Measurements from ENCODE around the gene CBLC.

CBLC gene

GRCh38 chr19:44746946-44747738, 30.5 kb upstream of the CBLC start:
- DNase-seq = peak; percentile 97

DNA sequence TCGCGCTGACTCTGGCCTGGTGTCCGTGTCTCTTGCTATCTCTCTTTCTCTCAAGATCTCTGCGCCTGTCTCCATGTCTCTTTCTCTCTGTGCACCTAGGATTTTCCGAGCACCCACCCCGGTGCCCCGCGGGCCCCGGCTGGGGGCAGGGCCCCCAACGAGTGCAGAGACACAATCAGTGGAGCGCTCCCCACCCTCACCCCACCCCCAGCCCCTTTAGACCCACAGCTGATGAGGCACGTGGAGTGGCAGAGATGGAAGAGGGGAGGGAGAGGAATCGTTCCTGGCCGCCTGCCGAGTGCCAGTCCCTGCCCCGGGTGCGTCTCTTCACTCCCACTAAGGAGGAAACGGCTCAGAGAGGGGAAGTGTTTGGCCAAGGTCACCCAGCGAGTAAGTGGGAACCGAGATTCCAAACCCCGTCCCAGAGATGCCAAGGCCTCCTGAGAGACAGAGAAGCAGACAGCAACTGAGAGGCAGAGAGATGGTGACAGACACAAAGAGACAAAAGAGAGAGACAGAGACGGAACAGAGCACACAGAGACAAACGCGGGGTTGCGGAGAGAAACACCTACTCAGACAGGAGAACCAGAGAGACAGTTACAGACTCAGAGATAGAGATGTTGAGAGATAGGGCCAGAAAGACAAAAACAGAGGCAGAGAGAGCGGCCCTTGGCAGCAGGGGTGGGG, 29.8 kb upstream of the CBLC start:
- peak; percentile 76 for DNase-seq

DNA sequence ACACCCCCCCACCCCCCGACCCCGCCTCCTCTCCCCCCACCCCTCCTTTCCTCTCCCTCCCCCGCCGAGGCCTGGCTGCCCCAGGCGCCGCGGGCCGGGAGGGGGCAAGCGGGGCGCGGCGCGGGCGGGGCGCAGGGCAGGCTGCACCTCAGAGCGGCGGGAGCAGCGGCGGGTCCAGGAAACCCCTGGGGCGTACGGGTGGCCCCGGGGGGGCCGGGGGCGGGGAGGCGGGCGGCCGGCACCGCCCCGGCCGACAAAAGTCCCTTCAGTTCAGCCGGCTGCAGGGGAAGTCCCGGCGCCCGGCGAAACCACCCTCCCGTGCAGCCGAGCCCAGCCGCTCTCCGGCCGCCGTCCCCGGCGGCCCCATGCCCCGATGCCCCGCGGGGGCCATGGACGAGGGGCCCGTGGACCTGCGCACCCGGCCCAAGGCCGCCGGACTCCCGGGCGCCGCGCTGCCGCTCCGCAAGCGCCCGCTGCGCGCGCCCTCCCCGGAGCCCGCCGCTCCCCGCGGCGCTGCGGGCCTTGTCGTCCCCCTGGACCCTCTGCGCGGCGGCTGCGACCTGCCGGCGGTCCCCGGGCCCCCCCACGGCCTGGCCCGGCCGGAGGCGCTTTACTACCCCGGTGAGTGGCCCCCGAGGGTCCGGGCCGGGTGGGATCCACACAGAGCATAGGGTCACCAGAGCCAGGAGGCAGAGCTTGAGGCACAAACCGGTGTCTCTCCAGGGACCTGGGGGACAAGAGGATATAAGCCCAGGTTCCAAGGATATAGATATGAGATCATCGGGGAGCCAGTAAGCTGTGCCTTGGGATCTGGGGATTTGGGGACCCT, 29.1 kb upstream of the CBLC start, which contains the start of gene BCL3:
Gene BCL3, plus strand, starts transcription at position 283 of the 829 bp plus-strand sequence. Its CDS starts 83 bp downstream, at position 366.
- peak; percentile 90 for DNase-seq

DNA sequence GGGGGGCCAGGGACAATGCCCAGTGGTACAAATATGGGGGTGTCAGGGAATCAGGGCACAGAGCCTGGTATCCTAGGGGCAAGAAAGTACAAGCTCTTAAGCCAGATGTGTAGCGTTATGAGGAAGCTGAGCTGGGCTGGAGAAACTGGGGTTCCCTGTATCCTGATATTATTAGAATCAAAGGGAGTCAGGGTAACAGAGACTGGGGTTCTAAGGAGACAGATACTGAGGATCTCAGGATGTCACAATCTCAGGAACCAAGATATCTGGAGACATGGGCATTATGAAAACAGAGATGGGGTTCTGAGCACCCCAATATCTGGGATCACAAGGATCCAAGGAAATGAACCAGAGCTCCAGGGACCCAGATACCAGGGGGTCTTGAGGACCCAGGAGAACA, 28.4 kb upstream of the CBLC start:
- no peak for DNase-seq

DNA sequence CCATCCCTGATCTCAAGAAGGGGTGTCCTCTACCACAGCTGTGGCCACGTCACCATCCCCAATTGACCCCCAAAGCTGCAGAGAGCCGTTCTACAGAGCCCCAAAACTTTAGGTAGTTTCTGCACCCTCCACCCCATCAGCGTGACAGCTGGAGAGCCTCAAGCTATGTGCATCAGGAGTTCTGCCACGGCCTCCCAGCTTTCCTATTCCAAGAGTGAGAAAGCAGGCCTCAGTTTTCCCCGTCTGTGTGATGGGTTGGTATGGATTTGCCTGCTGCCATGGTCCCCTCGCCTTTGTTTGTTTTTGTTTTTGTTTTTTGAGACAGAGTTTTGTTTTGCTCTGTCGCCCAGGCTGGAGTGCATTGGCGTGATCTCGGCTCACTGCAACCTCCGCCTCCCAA, 27.7 kb upstream of the CBLC start:
- DNase-seq = no peak

GRCh38 chr19:44752123-44752815, 25.4 kb upstream of the CBLC start:
- DNase-seq = no peak

GRCh38 chr19:44752816-44753625, 24.7 kb upstream of the CBLC start:
- DNase-seq = peak; percentile 98

DNA sequence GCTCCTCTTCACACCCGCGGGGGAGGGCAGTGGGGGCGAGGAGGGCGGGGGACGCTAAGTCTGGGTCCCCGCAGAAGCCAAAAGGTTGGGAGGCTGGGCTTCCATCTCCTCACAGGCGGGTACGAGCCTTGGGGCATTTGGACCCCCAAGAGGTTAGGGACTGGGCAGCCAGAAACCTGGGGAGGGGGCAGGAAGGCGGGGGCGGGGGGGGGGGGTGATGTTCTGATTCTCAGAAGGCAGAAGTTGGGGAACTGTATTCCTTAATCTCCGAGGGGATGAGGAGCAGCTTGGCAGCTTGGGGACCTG, 24.1 kb upstream of the CBLC start:
- DNase-seq = no peak

DNA sequence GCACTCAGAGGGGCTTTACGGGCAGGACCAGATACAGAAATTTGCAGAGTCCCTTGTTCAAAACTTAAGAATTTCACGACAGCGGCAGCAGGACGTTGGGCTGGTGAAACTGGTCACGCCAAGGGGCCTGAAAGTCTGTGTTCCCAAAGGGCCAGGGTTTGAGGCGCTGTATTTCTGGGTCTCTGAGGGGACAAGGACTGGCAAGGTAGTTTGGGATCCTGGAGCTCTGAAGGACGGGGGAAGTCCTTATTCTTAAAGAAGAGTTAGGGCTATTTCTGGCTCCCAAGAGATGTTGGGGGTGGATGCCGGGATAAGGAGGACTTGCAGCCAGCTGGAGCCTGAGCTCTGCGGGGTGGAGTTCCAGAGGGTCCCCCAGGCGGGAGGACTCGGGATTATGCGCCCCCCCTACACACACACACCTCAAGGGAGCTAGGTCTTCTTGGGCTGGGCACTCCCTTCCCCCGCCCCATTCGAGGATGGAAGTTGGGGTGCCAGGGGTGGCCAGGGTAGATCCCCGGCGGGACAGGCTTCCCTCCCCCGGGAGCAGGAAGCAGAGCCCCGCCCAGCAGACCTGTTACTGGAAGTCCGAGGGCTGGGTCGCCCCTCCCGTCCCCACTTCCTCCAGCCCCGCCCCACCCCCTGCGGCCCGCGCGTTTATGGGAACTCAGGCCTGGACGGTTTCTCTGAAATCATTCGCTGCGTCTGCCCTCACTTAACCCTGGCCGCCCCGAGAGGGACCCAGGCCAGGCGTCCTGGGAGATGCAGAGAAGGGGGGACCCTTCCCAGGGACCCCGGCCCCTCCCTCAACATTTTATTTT, 23.5 kb upstream of the CBLC start:
- peak; percentile 89 for DNase-seq

DNA sequence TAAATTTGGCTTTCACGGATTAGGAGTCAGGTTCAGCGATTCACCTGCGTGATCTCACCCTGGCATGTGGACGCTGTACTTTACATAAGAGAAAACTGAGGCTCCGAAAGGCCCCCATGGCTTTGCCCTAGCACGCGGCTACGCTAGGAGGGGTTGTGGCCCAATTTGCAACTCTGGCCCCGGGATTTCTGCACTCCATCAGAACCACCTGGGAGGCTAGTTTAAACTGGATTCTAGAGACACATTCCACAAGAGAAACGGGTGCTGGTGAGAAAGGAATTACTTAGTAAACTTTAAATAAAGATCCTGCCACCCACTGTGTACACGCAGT, 23.0 kb upstream of the CBLC start:
- DNase-seq = no peak

GRCh38 chr19:44755219-44755618, 22.5 kb upstream of the CBLC start:
- DNase-seq = no peak

DNA sequence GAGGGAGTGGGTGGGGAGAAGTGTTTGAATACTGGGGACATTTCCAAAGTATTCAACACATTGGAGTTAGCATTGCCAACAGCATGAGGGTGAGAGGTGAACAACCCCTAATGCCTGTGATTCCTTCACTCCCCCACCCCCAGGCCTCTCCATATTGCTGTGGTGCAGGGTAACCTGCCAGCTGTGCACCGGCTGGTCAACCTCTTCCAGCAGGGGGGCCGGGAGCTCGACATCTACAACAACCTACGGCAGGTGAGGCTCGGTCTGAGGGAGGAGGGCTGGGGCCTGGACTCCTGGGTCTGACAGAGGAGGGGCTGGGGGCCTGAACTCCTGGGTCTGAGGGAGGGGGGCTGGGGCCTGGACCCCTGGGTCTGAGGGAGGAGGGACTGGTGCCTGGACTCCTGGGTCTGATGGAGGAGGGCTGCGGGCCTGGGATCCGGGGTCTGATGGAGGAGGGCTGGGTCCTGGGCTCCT, 21.6 kb upstream of the CBLC start:
- DNase-seq = no peak

DNA sequence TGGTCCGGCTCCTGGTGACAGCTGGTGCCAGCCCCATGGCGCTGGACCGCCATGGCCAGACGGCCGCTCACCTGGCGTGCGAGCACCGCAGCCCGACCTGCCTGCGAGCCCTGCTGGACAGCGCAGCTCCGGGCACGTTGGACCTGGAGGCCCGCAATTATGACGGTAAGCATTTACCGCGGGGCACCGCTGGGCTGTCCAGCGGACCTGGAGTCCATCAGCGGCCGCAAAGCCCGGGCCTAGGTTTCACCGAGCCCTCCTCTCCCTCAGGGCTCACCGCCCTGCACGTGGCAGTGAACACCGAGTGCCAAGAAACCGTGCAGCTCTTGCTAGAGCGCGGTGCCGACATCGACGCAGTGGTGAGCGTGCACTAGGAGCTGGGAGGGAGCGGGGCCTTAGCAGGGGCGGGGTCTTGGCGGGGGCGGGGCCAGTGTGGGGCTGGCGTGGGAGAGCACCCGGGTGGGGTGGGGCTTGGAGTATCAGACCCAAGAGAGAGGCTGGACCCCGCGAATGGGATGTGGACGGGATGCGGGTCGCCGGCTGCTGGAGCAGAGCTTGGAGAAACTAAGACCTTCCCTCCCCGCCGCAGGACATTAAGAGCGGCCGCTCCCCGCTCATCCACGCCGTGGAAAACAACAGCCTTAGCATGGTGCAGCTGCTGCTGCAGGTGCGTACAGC, 20.5 kb upstream of the CBLC start:
- DNase-seq = no peak

DNA sequence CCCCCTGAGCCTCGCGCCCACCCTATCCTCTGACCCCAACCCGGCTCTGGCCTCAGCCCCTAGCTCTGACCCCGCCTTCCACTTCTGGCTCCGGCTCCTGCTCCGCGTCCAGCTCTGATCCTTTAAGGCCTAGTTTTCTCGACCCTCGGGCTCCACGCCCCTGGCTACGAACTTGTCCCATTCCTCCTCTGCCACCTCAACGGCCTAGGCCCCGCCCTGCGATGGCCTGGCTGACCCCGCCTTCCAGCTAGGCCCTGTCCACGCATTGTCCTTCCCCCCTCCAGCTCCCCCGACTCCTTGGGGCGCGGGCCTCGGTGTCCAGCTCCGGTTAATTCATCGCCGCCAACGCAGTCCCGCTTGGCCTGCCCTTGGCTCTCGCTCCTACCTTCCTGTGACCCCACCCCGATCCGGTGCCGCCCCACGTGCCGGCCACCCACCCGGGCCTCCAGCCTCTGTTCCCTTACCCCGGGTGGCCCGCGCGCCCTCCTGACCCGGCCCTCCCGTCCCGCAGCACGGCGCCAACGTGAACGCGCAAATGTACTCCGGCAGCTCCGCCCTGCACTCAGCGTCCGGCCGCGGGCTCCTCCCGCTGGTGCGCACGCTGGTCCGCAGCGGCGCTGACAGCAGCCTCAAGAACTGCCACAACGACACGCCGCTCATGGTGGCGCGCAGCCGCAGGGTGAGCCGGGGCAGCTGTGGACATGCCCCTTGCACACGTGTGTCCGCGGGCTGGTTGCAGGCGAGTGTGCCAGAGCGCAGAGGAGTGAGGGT, 19.8 kb upstream of the CBLC start:
- DNase-seq = no peak

GRCh38 chr19:44758596-44758995, 19.1 kb upstream of the CBLC start:
- no peak for DNase-seq

- no peak for DNase-seq
Observed at GRCh38 chr19:44759083-44759804, 18.4 kb upstream of the CBLC start.

DNA sequence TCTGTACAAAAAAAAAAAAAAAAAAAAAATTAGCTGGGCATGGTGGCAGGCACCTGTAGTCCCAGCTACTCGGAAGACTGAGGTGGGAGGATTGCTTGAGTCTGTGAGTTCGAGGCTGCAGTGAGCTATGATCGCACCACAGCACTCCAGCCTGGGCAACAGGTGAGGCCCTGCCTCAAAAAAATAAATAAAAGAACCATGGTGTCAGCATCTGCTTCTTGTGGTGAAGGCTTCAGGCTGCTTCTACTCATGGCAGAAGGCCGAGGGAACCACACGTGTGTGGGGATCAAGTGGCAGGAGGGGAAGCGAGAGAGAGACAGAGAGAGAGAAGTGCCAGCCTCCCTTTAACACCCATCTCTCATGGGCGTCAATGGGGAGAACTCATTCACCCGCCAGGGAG, 15.7 kb upstream of the CBLC start:
- no peak for DNase-seq

- no peak for DNase-seq
Observed at GRCh38 chr19:44765033-44765948, 12.4 kb upstream of the CBLC start.

All from activated effector memory CD4-positive, alpha-beta T cell treated with anti-CD3 and anti-CD28 coated beads, Interleukin-2, amount 50 U/mL, for 16 hours (primary cell).